Uterus (tissue), 2 donors: ENCODE results near the gene COL9A3.

Experiments
- CTCF ChIP-seq, 4 experiments: fragments of 200-600 bp in 2 of 4; fragments of 450-650 bp in 2 of 4; sonication (generic) in 2 of 4; IDR thresholded peaks; one replicate each; pipeline ENCODE4 v1.5.1; 2016 to 2019; ENCODE audit warnings: antibody characterized with exemption in 4 of 4, mild to moderate bottlenecking in 2 of 4, moderate library complexity in 1 of 4
- POLR2A ChIP-seq, 2 donors: fragments of 450-650 bp; IDR thresholded peaks; one replicate each; pipeline ENCODE4 v1.6.1; 2016; ENCODE audit warnings: antibody characterized with exemption in 2 of 2, mild to moderate bottlenecking in 1 of 2, moderate library complexity in 1 of 2

- TF ChIP-seq CTCF (IDR thresholded peaks at IDR 0.05) (no peak), POLR2A (IDR thresholded peaks at IDR 0.05) (no peak)
These were observed 15.4 kb upstream of the COL9A3 start for GRCh38 chr20:62801284-62802010.
